WI38 (cell line): ENCODE data around the gene DYNLT2.

Experiments used
- H3K4me3 ChIP-seq: 2 replicates; pipeline ENCODE4 v1.5.1; 2011; ENCODE audit warnings: low read depth, mild to moderate bottlenecking, control low read depth, low read length
- TF ChIP-seq, protein P1 (sequence below): IDR thresholded peaks from 2 replicates; pipeline ENCODE4 v1.5.1; 2012; ENCODE audit warnings: low read depth, mild to moderate bottlenecking, control low read depth, low read length

The DYNLT2 gene

GRCh38 chr6:169723200-169723909 lies 28.0 kb downstream of the DYNLT2 start:
- TF ChIP-seq, protein P1, sequence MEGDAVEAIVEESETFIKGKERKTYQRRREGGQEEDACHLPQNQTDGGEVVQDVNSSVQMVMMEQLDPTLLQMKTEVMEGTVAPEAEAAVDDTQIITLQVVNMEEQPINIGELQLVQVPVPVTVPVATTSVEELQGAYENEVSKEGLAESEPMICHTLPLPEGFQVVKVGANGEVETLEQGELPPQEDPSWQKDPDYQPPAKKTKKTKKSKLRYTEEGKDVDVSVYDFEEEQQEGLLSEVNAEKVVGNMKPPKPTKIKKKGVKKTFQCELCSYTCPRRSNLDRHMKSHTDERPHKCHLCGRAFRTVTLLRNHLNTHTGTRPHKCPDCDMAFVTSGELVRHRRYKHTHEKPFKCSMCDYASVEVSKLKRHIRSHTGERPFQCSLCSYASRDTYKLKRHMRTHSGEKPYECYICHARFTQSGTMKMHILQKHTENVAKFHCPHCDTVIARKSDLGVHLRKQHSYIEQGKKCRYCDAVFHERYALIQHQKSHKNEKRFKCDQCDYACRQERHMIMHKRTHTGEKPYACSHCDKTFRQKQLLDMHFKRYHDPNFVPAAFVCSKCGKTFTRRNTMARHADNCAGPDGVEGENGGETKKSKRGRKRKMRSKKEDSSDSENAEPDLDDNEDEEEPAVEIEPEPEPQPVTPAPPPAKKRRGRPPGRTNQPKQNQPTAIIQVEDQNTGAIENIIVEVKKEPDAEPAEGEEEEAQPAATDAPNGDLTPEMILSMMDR = no peak
- H3K4me3 ChIP-seq = peak overlapping the region; percentile 73

DNA sequence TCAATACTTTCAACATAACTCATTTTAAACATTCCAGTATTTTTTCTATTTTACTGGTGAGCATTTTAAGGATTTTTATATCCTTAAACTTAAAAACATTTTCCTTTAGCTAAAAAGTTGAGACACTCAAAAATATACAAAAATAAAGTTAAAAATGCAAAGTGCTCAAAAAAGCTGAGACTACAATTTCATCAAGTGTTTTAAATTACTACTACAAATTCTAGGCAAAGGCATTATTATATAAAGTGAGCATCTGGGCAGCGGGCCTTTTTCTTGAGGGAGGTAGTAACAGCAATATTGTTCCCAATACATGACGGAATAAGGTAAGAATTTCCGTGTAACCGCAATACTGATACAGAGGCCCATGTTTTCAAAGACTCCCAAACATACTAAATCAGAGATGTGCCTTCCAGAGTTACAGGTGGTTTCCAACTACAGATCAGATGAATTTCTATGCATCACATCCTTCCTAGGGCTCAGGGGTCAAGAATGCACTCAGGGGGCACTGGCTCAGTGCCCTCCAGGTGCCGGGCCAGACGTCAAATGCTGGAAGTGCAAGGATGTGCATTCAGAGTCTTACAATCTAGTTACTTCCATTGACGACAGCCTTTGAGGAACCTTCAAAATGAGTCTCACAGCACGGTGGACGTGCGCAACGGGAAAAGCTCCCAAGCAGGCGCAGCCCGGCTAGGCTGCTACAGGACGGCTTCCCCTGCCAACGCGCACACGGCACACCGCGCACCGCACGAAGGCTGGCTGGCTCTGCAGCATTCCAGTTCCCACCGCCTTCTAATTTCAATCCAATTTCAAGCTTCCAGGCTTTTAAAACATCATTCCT lies 28.8 kb downstream of the DYNLT2 start:
- peak overlapping the region; percentile 73 for H3K4me3 ChIP-seq
- TF ChIP-seq, protein P1 = no peak

GRCh38 chr6:169720207-169720855 lies 31.0 kb downstream of the DYNLT2 start:
- no peak overlapping the region for H3K4me3 ChIP-seq
- TF ChIP-seq, protein P1 = no peak

GRCh38 chr6:169719117-169719516 lies 32.3 kb downstream of the DYNLT2 start:
- TF ChIP-seq, protein P1 = no peak
- H3K4me3 ChIP-seq = no peak overlapping the region

DNA sequence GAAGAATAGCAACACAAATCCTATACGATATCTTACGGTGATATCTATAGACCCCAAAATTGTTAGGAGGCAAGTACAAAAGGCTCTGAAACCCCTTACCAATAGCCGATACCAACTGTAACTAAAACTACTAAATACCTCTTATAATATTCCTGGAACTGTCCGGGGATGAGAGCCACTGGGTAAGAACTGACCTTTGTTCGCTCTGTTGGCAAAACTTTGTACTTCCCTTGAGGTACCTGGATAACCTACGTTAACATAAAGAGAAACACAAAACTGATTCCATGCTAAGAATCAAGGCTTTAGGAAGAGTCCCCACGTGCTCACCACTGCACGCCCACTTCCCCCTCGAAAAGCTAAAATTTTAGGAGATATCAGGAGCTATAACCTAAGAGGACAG lies 36.8 kb downstream of the DYNLT2 start:
- TF ChIP-seq, protein P1 = no peak
- no peak overlapping the region for H3K4me3 ChIP-seq

DNA sequence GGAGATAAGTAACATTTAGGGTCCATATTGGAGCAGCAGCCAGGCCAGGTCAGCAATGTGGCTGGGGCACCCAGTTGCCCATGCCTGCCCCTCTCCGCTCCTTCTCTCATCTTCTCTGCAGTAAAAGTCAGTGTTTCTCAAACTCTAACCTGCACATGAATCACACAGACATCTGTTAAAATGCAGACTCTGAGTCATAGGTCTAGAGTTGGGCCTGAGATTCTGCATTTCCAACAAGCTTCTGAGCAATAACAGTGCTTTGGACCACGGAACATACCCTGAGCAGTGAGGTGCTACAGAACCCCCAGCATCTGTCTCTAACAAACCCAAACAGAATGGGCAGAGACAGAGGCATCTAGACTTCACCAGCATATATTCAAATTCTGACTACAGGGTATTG lies 37.2 kb downstream of the DYNLT2 start:
- H3K4me3 ChIP-seq = no peak overlapping the region
- TF ChIP-seq, protein P1 = no peak
